ENCODE results near the gene ZBTB37.
"Not testable (repeated sequence)": the region's sequence is repeated elsewhere in the genome, so short reads cannot be mapped to it uniquely, and the experiment has no call there.

Gene ZBTB37

DNA sequence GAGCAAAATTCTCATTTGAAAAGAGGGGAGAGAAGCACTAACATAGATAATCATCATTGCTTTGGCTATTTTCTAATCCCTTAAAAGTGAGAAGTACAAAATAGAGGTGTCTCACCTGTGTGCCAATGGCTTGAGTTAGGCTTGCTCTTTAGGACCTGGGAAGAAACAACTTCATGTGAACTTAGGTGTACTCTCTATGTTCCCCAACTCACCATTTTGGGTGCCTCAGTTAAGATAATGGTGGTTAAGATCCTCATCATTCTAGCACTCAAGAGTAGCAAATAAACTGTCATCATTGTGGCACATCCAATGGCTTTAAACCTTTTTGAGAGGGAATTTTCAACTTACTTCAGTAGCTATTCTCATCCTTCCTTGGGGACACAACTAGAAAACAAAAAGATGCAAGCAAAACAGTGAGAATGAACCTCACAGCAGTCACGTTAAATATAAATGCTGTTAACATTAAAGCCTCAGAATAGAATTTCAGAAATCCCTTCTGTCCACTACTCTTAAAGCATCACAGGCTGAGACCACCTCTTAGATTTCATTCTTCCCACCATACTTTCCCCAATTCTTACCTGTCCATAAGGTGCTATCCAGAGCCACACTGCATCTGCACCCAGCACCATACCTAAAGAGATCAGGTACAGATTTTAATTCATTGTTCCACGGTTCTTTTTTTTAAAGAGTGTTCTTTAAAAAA lies 1.6 kb upstream of the ZBTB37 start:
- no peak for DNase-seq

GRCh38 chr1:173867141-173867752 lies 933 bp upstream of the ZBTB37 start:
- no peak for DNase-seq

GRCh38 chr1:173867753-173868265 lies 371 bp upstream of the ZBTB37 start, which contains the start of gene GAS5:
Gene GAS5 (minus strand): TSS chr1:173867989.
- peak; percentile 98 to 99 for DNase-seq

DNA sequence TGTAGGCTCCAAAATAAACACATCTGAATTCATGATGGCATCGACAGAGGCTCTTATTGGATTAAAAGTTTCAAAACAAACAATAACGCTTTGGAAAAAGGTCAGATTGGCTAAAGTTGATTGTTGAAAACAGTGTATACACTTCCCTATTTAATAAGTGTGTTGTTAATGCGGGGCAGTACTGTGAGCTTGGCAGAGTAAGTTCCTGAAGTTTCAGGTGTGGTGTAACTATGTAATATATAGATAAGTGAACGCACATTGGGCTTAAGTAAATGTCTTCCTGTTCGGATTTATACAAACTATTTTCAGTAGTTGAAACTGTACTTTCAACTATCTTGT lies 810 bp downstream of the ZBTB37 start:
- no peak for DNase-seq

DNA sequence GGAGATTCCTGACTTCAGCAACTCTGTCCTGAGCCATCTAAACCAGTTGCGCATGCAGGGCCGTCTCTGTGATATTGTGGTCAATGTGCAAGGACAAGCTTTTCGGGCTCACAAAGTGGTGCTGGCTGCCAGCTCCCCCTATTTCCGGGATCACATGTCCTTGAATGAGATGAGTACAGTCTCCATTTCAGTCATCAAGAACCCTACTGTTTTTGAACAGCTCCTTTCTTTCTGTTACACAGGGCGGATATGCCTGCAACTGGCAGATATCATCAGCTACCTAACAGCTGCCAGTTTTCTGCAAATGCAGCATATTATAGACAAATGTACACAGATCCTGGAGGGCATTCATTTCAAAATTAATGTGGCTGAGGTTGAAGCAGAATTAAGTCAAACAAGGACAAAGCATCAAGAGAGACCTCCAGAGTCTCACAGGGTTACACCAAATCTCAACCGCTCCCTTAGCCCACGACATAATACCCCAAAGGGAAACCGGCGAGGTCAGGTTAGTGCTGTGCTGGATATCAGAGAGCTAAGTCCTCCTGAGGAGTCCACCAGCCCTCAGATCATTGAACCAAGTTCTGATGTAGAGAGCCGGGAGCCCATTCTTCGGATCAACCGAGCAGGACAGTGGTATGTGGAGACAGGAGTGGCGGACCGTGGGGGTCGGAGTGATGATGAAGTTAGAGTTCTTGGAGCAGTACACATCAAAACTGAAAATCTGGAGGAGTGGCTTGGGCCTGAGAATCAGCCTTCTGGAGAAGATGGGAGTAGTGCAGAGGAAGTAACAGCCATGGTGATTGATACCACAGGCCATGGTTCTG lies 2.3 kb downstream of the ZBTB37 start:
- no peak for DNase-seq

DNA sequence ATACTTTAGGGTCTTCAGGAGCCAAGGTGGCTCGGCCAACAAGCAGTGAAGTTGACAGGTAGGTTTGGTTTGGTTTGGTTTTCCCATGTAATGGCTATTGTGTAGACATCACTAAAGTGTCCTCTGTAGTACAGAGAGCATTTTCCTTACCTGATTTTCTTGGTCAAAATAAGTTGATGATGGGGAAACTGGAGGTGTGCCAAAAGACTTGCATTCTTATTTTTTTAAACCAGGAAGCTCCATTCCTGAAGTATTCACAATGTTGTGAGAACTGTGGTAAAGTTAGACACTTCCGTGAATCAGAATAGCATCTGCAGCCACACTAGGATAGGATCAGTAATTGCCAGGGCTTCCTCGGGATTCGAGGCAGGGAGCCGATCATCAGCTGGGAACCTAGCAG lies 2.9 kb downstream of the ZBTB37 start:
- DNase-seq = no peak

- no peak for DNase-seq
Measured at GRCh38 chr1:173871500-173871899, 3.3 kb downstream of the ZBTB37 start.

- DNase-seq = no peak
Measured at GRCh38 chr1:173876732-173877131, 8.6 kb downstream of the ZBTB37 start.

DNA sequence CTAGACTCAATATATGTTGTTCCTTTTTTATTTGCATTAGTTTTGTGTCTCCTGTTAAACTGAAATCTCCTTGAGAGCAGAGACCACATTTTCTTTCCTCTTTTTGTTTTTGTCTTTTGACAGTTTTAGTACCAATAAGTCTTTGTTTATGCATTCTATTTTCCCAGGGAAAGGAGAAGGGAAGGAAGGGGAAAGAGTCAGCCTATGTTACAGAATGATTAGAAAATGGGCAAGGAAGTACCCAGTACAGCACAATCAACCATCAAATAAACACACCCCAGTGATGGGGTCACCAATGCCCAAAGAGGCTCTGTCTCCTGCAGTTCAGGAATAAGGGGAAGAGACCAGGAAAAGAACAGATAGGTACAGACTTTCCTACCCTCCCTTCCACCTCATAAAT lies 10.1 kb downstream of the ZBTB37 start:
- DNase-seq = no peak

DNA sequence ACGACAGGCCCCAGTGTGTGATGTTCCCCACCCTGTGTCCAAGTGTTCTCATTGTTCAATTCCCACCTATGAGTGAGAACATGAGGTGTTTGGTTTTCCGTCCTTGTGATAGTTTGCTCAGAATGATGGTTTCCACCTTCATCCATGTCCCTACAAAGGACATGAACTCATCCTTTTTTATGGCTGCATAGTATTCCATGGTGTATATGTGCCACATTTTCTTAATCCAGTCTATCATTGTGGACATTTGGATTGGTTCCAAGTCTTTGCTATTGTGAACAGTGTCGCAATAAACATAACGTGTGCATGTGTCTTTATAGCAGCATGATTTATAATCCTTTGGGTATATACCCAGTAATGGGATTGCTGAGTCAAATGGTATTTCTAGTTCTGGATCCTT lies 12.9 kb downstream of the ZBTB37 start:
- DNase-seq = not testable (repeated sequence)

GRCh38 chr1:173884701-173885100 lies 16.5 kb downstream of the ZBTB37 start:
- DNase-seq = no peak

GRCh38 chr1:173886746-173887611 lies 18.8 kb downstream of the ZBTB37 start:
- DNase-seq = no peak

- no peak for DNase-seq
Measured at GRCh38 chr1:173887627-173888026, 19.4 kb downstream of the ZBTB37 start.

- DNase-seq = no peak
Measured at GRCh38 chr1:173888749-173889148, 20.6 kb downstream of the ZBTB37 start.

- no peak for DNase-seq
Measured at GRCh38 chr1:173889885-173890284, 21.7 kb downstream of the ZBTB37 start.

- no peak for DNase-seq
Measured at GRCh38 chr1:173893611-173894010, 25.4 kb downstream of the ZBTB37 start.

DNA sequence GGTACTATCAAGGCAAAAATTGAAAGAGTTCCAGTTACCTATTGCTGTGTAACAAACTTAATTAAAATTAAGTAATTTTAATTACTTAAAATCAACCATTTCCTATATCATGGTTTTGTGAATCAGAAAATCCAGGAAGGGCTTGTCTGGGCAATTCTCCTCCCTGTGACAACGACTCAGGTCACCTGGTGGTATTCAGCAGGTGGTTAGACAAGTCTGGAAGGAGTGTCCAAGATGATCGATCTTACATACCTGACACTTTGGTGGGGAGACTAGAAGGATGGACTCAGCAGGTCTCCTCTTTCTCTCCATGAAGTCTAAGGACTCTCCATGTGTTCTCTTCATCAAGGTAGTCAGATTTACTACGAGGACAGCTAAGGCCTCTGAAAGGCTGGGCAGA lies 26.0 kb downstream of the ZBTB37 start:
- DNase-seq = no peak

- DNase-seq = no peak
Measured at GRCh38 chr1:173900427-173900826, 32.2 kb downstream of the ZBTB37 start.

DNA sequence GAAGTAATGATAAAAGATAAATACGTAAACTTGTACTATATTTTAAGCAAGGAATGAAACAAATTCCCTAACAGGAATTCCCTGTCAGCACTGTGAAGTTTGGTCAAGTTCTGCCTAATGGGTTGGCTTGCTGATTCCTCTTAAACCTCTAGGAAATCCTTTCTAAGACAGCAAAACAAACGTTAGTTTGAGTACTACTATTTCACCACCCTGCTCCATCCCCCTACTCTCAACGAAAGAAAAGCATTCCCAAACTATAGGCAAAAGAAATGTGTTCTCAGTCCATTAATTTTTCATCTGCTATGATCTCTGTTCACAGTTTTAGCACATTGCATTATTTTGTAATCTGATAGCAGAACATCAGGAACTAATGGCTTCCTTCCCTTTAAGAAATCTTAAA lies 32.8 kb downstream of the ZBTB37 start:
- no peak for DNase-seq

DNA sequence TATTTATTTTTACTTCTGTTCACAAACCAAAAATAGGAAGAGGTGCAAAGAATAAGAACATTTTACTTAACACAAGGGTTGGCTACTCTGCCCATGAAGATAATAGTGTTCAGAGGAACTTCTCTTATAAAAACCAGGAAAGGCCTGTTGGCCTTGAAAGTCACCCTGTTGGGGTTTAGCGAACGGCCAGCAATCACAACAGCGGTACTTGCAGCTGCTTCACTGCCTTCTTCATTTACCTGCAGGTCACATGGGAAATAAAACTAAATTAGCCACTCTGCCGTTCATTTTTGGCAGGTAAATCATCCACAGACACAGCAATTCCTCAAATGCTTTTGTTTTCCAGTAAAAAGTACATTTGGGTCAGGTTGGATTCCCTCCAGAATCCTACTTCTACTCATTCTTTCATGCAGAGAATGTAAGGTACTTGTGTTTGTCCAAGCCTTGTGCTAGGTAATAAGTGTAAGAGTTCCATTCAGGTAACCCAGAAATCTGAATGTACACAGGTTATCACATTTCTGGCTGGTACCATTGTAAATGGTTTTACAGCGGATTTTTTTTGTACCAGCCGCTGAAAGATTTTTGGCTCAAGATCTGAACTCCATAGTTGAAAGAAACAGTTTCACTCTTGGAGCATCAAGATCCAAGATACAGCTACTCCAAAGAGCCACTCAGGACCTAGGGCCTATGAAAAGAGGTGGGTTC lies 35.8 kb downstream of the ZBTB37 start:
- no peak for DNase-seq

DNA sequence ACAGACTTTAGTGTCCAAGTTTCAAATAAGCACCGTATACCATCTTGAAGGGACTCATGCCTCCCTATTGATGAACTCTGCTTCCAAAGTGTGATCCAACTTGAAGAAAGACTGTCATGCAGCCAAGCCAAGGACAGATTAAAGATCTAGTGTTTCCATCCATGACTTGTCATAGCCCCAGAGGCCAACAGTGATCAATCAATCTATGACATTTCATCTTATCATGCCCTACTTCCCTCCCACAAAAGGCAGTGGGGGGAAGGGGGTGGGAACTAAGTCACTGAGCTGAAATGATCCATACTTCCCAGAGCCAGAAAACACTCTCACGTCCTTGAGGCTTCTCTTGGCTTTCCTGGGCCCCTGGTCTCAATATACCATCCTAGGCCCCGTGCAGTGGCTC lies 44.9 kb downstream of the ZBTB37 start:
- no peak for DNase-seq

GRCh38 chr1:173914366-173914871 lies 46.2 kb downstream of the ZBTB37 start:
- no peak for DNase-seq
